Endodermal cell (in vitro differentiated cells): ENCODE measurements around the gene SH3TC1. TPM values are rescaled to one million over a fixed set of nuclear protein-coding genes. Genes with fewer than 3 reads are reported as not detected.

Source experiments
- DNase-seq: peaks from one replicate; pipeline ENCODE4 v3.0.0-alpha.2; 2017
- H3K27ac ChIP-seq: 2 replicates; pipeline ENCODE4 v1.5.1; 2013; ENCODE audit warnings: mild to moderate bottlenecking, low read depth, low read length, moderate library complexity
- H3K27me3 ChIP-seq: 2 replicates; pipeline ENCODE4 v1.6.1; 2013; ENCODE audit warnings: mild to moderate bottlenecking, low read length, moderate library complexity; ENCODE audit not compliant: insufficient read depth, control insufficient read depth, poor library complexity, severe bottlenecking
- H3K36me3 ChIP-seq: 2 replicates; pipeline ENCODE4 v1.7.0; 2013; ENCODE audit warnings: mild to moderate bottlenecking, low read length, moderate library complexity; ENCODE audit not compliant: control insufficient read depth, insufficient read depth
- H3K4me1 ChIP-seq: one replicate; pipeline ENCODE4 v1.7.0; 2013; ENCODE audit warnings: low read length; ENCODE audit not compliant: control insufficient read depth, insufficient read depth
- H3K4me3 ChIP-seq: 2 replicates; pipeline ENCODE4 v1.5.1; 2013; ENCODE audit warnings: mild to moderate bottlenecking, low read length, moderate library complexity
- H3K9ac ChIP-seq: 2 replicates; pipeline ENCODE4 v1.6.1; 2013; ENCODE audit warnings: mild to moderate bottlenecking, low read length, moderate library complexity; ENCODE audit not compliant: poor library complexity, severe bottlenecking; ENCODE audit errors: extremely low read depth
- H3K9me3 ChIP-seq: 2 replicates; pipeline ENCODE4 v1.6.1; 2013; ENCODE audit warnings: mild to moderate bottlenecking, low read length, moderate library complexity; ENCODE audit not compliant: control insufficient read depth
- H3K27ac Mint-ChIP-seq: 2 replicates; pipeline ENCODE4 v1.8.0; 2020; ENCODE audit warnings: mixed read lengths
- H3K27me3 Mint-ChIP-seq: 2 replicates; pipeline ENCODE4 v1.8.0; 2021; ENCODE audit warnings: mild to moderate bottlenecking, mixed read lengths; ENCODE audit not compliant: insufficient read depth
- H3K36me3 Mint-ChIP-seq: 2 replicates; pipeline ENCODE4 v1.8.0; 2020; ENCODE audit warnings: low read depth, mixed read lengths
- H3K4me1 Mint-ChIP-seq: 2 replicates; pipeline ENCODE4 v1.8.0; 2020; ENCODE audit warnings: mixed read lengths
- H3K4me3 Mint-ChIP-seq: 2 replicates; pipeline ENCODE4 v1.8.0; 2020; ENCODE audit warnings: mild to moderate bottlenecking, moderate library complexity, mixed read lengths
- H3K9me3 Mint-ChIP-seq: 2 replicates; pipeline ENCODE4 v1.8.0; 2020; ENCODE audit warnings: mild to moderate bottlenecking, mixed read lengths
- WGBS, 2 experiments: methylation state at CpG; one replicate each; pipeline versions ENCODE4 v1.1.5 to v1.1.7; 2013; ENCODE audit warnings: missing lambda C conversion rate in 2 of 2, mixed read lengths in 1 of 2; ENCODE audit not compliant: insufficient coverage in 1 of 2, insufficient read length in 1 of 2; 5-methylcytosine and 5-hydroxymethylcytosine counted together
- total RNA-seq, 2 donors: library from RNA; stranded (reverse); fragmentation: NEBNext Ultra II Directional in 1 of 2; extraction: Animal tissue kit (Norgen Biotek cat#: 25700) in 1 of 2; gene quantifications; 2 replicates in 1 of 2; 3 replicates in 1 of 2; pipeline ENCODE4 v1.2.1, GENCODE V29; 2021
- TF ChIP-seq, protein P1 (sequence below): fragments of 200-600 bp; sonication (generic); conservative IDR thresholded peaks from 2 replicates; pipeline ENCODE4 v1.5.0; 2021; ENCODE audit warnings: antibody characterized with exemption, mild to moderate bottlenecking

Gene SH3TC1
- total RNA-seq, 2 donors from 2014 or later = 1.9 to 2.6 TPM

DNA sequence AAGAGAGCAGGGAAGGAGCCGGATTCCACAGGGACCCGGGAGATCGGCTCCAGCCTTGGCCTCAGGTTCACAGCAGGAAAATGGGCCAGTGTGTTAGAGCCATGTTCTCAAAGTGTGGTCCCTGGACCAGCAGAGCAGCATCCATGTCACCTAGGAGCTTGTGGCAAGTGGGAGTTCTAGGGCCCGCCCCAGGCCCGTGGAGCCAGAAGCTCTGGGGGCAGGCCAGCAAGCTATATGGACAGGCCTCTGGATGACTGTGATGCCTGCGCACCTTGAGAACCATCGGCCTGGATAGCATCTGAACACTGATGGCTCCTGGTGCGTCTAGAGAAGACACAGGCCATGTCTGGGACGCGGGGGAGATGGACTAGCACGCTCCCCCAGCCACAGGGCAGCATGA, 33.7 kb downstream of the SH3TC1 start:
- WGBS, 2 experiments = 90 to 92% methylated on average over 2 to 11 of the region's 11 CpGs
- no peaks in the 10 kb centered on the region for H3K4me1 Mint-ChIP-seq

DNA sequence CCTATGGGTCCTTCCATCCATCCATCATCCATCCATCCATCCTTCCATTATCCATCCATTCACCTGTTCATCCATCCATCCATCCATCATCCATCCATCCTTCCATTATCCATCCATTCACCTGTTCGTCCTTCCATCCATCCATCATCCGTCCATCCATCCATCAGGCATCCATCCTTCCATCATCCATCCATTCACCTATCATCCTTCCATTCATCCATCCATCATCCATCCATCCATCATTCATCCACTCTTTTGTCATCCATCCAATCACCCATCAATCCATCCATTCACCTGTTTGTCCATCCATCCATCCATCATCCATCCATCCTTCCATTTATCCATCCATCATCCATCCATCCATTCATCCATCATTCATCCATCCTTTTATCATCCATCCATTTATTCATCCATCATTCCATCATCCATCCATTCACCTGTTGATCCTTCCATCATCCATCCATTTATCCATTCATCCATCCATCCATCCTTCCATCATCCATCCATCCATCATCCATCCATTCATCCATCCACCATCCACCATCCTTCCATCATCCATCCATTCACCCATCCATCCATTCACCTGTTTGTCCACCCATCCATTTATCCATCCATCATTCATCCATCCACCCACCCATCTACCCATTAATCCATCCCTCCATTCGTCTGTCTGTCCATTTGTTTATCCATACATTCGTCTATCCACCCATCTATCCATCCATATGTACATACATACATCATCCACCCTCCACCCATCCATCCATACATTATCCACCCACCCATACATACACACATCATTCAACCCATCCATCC, 34.8 kb downstream of the SH3TC1 start:
- no peaks in the 10 kb centered on the region for H3K9me3 Mint-ChIP-seq
- H3K9ac ChIP-seq = no peak overlapping the region
- H3K36me3 Mint-ChIP-seq = no peaks in the 10 kb centered on the region
- no peaks in the 10 kb centered on the region for H3K27me3 ChIP-seq
- H3K4me1 Mint-ChIP-seq = no peaks in the 10 kb centered on the region
- H3K9me3 ChIP-seq = no peaks in the 10 kb centered on the region
- no peaks in the 10 kb centered on the region for H3K27me3 Mint-ChIP-seq
- WGBS, 2 experiments = 83 to 90% methylated on average over 4 of the region's 4 CpGs
- TF ChIP-seq, protein P1, sequence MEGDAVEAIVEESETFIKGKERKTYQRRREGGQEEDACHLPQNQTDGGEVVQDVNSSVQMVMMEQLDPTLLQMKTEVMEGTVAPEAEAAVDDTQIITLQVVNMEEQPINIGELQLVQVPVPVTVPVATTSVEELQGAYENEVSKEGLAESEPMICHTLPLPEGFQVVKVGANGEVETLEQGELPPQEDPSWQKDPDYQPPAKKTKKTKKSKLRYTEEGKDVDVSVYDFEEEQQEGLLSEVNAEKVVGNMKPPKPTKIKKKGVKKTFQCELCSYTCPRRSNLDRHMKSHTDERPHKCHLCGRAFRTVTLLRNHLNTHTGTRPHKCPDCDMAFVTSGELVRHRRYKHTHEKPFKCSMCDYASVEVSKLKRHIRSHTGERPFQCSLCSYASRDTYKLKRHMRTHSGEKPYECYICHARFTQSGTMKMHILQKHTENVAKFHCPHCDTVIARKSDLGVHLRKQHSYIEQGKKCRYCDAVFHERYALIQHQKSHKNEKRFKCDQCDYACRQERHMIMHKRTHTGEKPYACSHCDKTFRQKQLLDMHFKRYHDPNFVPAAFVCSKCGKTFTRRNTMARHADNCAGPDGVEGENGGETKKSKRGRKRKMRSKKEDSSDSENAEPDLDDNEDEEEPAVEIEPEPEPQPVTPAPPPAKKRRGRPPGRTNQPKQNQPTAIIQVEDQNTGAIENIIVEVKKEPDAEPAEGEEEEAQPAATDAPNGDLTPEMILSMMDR = no peak
- DNase-seq = no peak
- no peaks in the 10 kb centered on the region for H3K4me1 ChIP-seq
- no peak overlapping the region for H3K27ac ChIP-seq
- no peak overlapping the region for H3K27ac Mint-ChIP-seq
- no peak overlapping the region for H3K4me3 Mint-ChIP-seq
- H3K36me3 ChIP-seq = no peaks in the 10 kb centered on the region
- no peak overlapping the region for H3K4me3 ChIP-seq

More for the DNA sequence above, 33.7 kb downstream of the SH3TC1 start:
- Histone ChIP-seq H3K4me3 (no peak overlapping the region), H3K4me1 (no peaks in the 10 kb centered on the region), H3K9ac (no peak overlapping the region), H3K9me3 (no peaks in the 10 kb centered on the region), H3K36me3 (no peaks in the 10 kb centered on the region), H3K27ac (no peak overlapping the region), H3K27me3 (no peaks in the 10 kb centered on the region)
- no peaks in the 10 kb centered on the region for H3K36me3 Mint-ChIP-seq
- no peaks in the 10 kb centered on the region for H3K9me3 Mint-ChIP-seq
- no peak for DNase-seq
- H3K27me3 Mint-ChIP-seq = no peaks in the 10 kb centered on the region
- no peak overlapping the region for H3K4me3 Mint-ChIP-seq
- TF ChIP-seq, protein P1 = no peak
- no peak overlapping the region for H3K27ac Mint-ChIP-seq

DNA sequence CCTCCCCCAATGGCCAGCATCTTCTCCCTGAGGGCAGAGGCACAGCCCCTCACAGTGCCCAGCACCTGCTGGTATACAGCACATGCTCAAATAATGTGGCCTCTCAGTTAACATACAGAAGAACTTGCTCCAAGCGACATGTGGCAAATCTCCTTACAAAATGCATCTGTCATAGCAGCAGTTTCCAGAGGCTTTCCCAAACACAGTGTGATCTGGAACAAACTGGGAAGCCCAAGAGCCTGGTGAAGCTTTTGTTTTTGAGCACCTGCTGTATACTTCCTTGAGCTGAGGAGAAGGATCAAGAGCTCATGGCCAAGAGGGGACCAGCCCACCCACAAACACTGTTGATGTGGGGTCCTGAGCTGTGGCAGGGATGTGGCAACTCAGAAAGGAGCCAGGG, 35.6 kb downstream of the SH3TC1 start:
- TF ChIP-seq, protein P1 = no peak
- no peaks in the 10 kb centered on the region for H3K27me3 ChIP-seq
- Mint-ChIP-seq H3K4me1 (no peaks in the 10 kb centered on the region), H3K27ac (no peak overlapping the region), H3K27me3 (no peaks in the 10 kb centered on the region), H3K9me3 (no peaks in the 10 kb centered on the region), H3K4me3 (no peak overlapping the region), H3K36me3 (no peaks in the 10 kb centered on the region)
- no peak overlapping the region for H3K27ac ChIP-seq
- WGBS, 2 experiments = 98 to 100% methylated on average over 1 of the region's 1 CpG
- no peaks in the 10 kb centered on the region for H3K4me1 ChIP-seq
- no peak overlapping the region for H3K4me3 ChIP-seq
- DNase-seq = no peak
- no peaks in the 10 kb centered on the region for H3K9me3 ChIP-seq
- H3K9ac ChIP-seq = no peak overlapping the region
- H3K36me3 ChIP-seq = no peaks in the 10 kb centered on the region
